Stimulated activated CD8-positive, alpha-beta memory T cell treated with anti-CD3 and anti-CD28 coated beads, Interleukin-7, amount 100 ng/mL, for 1 hour (primary cell): Measurements from ENCODE around the gene RHOXF1.
"Not testable (repeated sequence)": the region's sequence is repeated elsewhere in the genome, so short reads cannot be mapped to it uniquely, and the experiment has no call there.

Experiments
- DNase-seq, 2 donors: peaks; one replicate each; pipeline ENCODE4 v3.0.0-alpha.2; 2020; ENCODE audit warnings: low read depth in 2 of 2

RHOXF1 gene

DNA sequence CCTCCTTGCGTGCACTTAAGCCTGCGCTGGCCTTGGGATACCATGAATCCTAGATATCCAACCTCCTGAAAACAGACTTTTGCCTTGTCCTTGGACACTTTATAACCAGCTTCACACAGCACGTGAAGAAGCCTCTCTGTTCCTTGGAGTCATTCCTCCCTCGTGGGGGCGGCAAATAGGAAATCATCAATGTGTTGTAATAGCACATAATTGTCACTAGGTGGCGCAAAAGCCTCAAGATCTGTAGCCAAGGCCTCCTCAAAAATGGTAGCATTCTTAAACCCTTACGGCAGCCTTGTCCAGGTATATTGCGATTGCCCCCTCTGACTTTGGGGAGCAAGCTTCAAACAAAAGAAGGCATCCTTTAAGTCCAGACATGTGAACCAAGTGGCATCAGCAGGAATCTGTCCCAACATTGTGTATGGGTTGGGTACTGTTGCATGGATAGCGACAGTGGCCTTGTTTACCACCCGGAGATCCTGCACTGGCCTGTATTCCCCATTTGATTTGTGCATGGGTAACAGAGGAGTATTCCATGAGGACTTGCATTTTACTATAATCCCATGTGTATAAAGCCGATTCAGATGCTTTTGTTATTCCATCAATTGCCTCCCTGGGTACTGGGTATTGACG is 30.0 kb downstream of the RHOXF1 start:
- not testable (repeated sequence) for DNase-seq

DNA sequence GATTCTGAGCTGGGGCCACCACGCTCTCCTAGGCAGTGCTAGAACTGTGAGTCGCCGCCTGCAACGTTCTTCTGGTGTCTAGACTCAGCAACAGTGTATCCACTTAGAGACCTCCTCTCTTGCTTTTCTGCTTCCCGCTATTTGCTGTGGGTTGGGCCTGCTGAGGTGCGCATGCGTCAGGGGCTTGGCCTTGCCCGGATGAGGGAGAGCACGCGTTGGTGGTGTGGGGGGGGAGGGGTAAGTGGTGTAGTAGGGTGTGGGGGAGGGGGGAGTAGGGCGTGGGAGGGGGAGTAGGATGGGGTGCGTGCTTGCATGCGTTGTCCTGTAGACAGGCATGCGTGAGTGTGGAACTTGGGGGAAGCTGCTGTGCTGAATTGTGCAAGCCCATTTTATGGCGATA is 38.1 kb downstream of the RHOXF1 start, which contains the start of gene RHOXF2B:
TSS of gene RHOXF2B (minus strand) at position 101 of the 400 bp plus-strand sequence. CDS start 138 bp downstream, outside the sequence.
- DNase-seq: not testable (repeated sequence)

DNA sequence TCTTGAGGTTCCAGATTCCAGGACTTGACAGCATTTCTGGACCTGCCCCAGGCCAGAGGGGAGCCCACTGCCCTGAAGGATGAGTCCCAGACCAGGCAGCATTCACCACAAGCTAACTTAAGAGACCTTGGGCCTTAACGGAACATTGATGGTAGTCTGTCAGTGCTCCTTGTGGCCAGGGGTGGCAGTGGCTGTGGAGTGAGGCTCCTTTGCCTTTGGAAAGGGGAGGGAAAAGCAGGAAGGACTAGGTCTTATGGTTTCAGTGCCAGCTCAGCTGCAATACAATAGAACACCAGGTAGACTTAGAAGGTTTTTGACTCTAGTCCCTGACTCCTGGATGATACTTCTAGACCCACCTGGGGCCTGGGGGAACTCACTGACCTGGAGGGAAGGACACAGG is 49.5 kb downstream of the RHOXF1 start:
- DNase-seq: not testable (repeated sequence)
